Measurements from ENCODE around the gene COL8A2.

The COL8A2 gene

GRCh38 chr1:36086529-36087232 is 38.3 kb downstream of the COL8A2 start:
- DNase-seq (ENCODE audit: low read depth in 2 of 2): no peak
- no peak for TF ChIP-seq CTCF (IDR thresholded peaks at IDR 0.05; ENCODE audit: low read depth, low read length)
- H3K4me3 ChIP-seq (replicated peaks in 1 of 2; ENCODE audit: low read depth in 2 of 2, low read length in 2 of 2): no peak overlapping the region

DNA sequence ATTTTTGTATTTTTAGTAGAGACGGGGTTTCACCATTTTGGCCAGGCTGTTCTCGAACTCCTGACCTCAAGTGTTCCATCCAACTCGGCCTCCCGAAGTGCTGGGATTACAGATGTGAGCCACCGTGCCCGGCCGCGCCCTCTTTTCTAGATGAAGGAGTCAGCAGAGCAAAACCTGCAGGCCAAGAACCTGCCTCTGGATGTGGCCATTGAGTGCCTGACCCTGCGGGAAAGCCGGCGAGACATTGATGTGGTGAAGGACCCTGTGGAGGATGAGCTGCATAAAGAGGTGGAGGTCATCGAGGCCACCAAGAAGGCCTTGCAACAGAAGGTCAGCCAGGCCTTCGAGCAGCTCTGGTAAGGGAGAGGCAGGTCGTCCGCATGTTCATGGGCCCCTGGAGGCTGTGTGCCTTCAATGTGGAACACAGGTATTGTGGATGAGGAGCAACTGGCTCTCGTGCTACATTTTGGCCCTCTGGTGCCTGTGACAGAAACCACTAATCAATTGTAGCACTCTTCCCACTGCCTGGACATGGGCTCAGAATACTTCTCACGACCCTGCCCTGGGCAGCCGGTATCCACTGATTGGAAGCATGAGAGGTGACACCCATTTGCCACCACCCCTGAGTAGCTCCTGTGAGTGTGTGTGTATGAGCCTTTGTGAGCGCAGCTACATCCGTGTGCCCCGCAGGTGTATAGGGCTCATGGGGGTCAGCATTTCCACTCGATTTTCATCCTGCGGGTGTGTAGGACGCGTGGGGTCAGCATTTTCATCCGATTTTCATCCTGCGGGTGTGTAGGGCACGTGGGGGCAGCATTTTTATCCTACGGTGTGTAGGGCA is 39.1 kb downstream of the COL8A2 start:
- TF ChIP-seq CTCF (IDR thresholded peaks at IDR 0.05; ENCODE audit: low read depth, low read length): no peak
- DNase-seq (ENCODE audit: low read depth in 2 of 2): no peak
- H3K4me3 ChIP-seq (replicated peaks in 1 of 2; ENCODE audit: low read depth in 2 of 2, low read length in 2 of 2): no peak overlapping the region

DNA sequence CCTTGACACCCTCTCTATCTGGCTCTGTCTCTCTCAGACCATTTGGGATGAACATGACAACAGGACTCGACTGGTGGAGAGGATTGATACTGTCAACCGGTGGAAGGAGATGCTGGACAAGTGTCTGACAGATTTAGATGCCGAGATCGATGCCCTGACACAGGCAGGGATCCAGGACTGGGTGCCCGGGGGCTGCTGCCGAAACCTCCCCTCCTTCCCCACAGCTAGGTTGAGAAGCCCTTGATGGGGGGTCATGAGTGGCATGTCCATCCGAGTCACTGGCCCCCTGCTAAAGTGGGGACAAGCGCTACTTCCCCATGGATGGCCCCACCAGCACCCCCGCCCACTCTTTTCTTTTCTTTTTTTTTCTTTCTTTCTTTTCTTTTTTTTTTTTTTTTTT is 39.9 kb downstream of the COL8A2 start:
- TF ChIP-seq CTCF (IDR thresholded peaks at IDR 0.05; ENCODE audit: low read depth, low read length): no peak
- DNase-seq (ENCODE audit: low read depth in 2 of 2): no peak
- no peak overlapping the region for H3K4me3 ChIP-seq (replicated peaks in 1 of 2; ENCODE audit: low read depth in 2 of 2, low read length in 2 of 2)

DNA sequence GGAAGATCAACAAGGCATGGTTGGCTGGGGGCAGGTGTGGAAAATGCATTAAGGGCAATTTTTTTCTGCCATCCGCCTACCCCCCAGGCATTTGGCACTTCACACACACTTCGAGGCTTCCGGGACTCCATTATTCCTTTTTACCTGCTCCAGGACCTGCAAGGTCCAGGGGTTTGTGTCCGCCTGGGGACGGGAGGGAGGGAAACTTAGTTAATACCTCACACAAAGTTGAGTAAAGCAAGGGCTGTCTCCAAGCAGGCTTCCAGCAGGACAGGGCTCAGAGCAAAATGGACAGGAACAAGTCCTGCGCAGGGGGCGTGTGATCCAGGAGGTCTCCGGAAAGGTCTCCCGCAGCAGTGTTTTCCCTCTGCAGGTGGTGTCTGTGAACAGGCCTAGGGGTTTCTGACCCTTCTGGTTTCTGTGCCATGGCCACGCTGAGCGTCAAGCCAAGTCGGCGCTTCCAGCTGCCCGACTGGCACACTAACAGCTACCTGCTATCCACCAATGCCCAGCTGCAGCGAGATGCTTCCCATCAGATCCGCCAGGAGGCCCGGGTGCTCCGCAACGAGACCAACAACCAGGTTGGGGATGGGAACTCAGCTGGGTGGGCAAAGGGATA is 40.4 kb downstream of the COL8A2 start:
- no peak for TF ChIP-seq CTCF (IDR thresholded peaks at IDR 0.05; ENCODE audit: low read depth, low read length)
- peak overlapping the region; percentile 51 to 58 for H3K4me3 ChIP-seq (replicated peaks in 1 of 2; ENCODE audit: low read depth in 2 of 2, low read length in 2 of 2)
- DNase-seq (ENCODE audit: low read depth in 2 of 2): no peak

DNA sequence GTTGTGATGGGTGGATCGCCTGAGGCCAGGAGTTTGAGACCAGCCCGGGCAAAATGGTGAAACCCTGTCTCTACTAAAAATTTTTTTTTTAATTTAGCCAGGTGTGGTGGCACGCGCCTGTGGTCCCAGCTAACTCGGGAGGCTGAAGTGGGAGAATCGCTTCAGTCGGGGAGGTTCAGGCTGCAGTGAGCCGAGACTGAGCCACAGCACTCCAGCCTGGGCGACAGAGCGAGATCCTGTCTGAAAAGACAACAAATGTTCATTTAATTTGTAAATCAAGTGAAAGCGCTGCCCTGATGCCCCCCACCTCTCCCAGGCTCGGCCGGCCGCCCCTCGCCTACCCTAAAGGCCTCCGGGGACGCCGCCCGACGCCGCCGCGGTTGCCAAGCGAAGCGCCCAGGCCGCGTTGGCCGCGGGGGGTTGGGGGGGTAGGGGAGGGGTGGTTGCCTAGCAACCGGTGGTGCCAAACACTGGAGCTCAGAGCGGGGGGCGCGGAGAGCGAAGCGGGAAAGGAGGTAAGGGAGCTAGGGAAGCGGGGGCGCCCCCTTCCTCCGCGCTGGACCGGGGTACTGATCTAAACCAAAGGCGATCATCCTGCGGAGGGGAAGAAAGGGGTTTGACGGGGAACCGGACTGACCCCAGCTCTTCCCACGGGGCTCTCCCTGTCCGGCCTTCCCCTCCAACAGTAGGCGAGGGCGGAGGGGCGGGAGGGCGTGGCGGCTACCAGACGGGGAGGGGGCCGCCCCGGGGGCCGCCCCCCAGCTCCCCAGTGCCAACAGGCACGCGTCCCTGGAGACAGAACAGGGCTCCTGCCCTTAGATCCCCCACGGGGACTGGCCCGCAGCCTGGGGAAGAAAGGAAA is 41.2 kb downstream of the COL8A2 start, which contains the start of gene TEKT2:
Gene TEKT2, plus strand, starts transcription at position 460 of the 862 bp plus-strand sequence. CDS start 828 bp downstream, outside the sequence.
- DNase-seq (ENCODE audit: low read depth in 2 of 2): peak in 1 of 2 donors; percentile 53
- no peak for TF ChIP-seq CTCF (IDR thresholded peaks at IDR 0.05; ENCODE audit: low read depth, low read length)
- peak within 1 kb of the TSS; percentile 51 to 58 for H3K4me3 ChIP-seq (replicated peaks in 1 of 2; ENCODE audit: low read depth in 2 of 2, low read length in 2 of 2)

GRCh38 chr1:36083219-36083618 is 41.8 kb downstream of the COL8A2 start:
- no peak for TF ChIP-seq CTCF (IDR thresholded peaks at IDR 0.05; ENCODE audit: low read depth, low read length)
- no peak overlapping the region for H3K4me3 ChIP-seq (replicated peaks in 1 of 2; ENCODE audit: low read depth in 2 of 2, low read length in 2 of 2)

More at GRCh38 chr1:36083219-36083618, 41.8 kb downstream of the COL8A2 start:
- DNase-seq (ENCODE audit: low read depth in 2 of 2): no peak
